NK-92 (cell line): ENCODE data around the gene ZMYM2.

Experiments
- DNase-seq: peaks from one replicate; lab custom pipeline; 2025; ENCODE audit not compliant: unreplicated experiment; lab: John Stamatoyannopoulos, UW

The ZMYM2 gene

GRCh38 chr13:20131057-20131832 is 172.7 kb downstream of the ZMYM2 start:
- no peak for DNase-seq

GRCh38 chr13:20132052-20132634 is 173.6 kb downstream of the ZMYM2 start:
- no peak for DNase-seq

- DNase-seq: no peak
Measured at GRCh38 chr13:20134732-20135131, 176.2 kb downstream of the ZMYM2 start.

GRCh38 chr13:20136781-20137703 is 178.5 kb downstream of the ZMYM2 start:
- DNase-seq: no peak

GRCh38 chr13:20137875-20138274 is 179.3 kb downstream of the ZMYM2 start:
- DNase-seq: no peak

- no peak for DNase-seq
Measured at GRCh38 chr13:20140487-20140886, 182.0 kb downstream of the ZMYM2 start.
